ENCODE results near the gene ASPG.

Gene ASPG

DNA sequence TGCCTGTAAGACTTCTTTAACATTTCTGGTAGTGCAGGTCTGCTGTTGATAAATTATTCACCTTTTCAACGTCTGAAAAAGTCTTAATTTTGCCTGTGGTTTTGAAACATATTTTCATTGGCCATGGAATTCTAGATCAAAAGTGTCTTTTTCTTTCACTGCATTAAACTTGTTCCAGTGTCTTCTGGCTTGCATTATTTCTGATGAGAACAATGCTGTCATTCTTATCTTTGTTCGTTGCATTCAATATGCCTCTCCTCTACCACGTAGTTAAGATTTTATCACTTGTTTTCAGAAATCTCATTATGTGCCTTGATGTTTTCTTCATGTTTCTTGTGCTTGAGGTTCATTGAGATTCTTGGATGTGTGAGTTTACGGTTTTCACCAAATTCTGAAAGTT is 39.5 kb downstream of the ASPG start:
- Histone ChIP-seq H3K27ac (ENCODE audit: extremely low read depth, low read depth, low read length) (no peak overlapping the region), H3K9me3 (ENCODE audit: control insufficient read depth, insufficient read depth, low read depth, low read length) (no peaks in the 10 kb centered on the region), H3K4me1 (ENCODE audit: control insufficient read depth, insufficient read depth, low read length) (no peaks in the 10 kb centered on the region), H3K4me3 (ENCODE audit: low read depth, low read length) (no peak overlapping the region), H3K36me3 (ENCODE audit: control insufficient read depth in 2 of 2, insufficient read depth in 1 of 2, low read length in 2 of 2) (no peaks in the 10 kb centered on the region)
- CTCF ChIA-PET, result no interaction called here
- POLR2A ChIA-PET, result no interaction called here
- TF ChIP-seq ZNF157 (tag by site-specific recombination; IDR thresholded peaks at IDR 0.05) (no peak), ZNF433 (tag by site-specific recombination; IDR thresholded peaks at IDR 0.05; ENCODE audit: low read depth) (no peak), ZNF610 (tag by site-specific recombination; IDR thresholded peaks at IDR 0.05; ENCODE audit: borderline replicate concordance) (no peak), ZBTB20 (tag by site-specific recombination; IDR thresholded peaks at IDR 0.05) (no peak), ZNF426 (tag by site-specific recombination; IDR thresholded peaks at IDR 0.05) (no peak), ZNF404 (tag by site-specific recombination; IDR thresholded peaks at IDR 0.05) (no peak), MZF1 (tag by site-specific recombination; IDR thresholded peaks at IDR 0.05; ENCODE audit: borderline replicate concordance) (no peak), ZNF140 (tag by site-specific recombination; IDR thresholded peaks at IDR 0.05) (no peak), ZNF558 (tag by site-specific recombination; IDR thresholded peaks at IDR 0.05) (no peak), ZNF391 (tag by site-specific recombination; IDR thresholded peaks at IDR 0.05; ENCODE audit: borderline replicate concordance, low read depth) (no peak), ZNF777 (tag by site-specific recombination; IDR thresholded peaks at IDR 0.05; ENCODE audit: borderline replicate concordance) (no peak)
- TF ChIP-seq, protein P1, sequence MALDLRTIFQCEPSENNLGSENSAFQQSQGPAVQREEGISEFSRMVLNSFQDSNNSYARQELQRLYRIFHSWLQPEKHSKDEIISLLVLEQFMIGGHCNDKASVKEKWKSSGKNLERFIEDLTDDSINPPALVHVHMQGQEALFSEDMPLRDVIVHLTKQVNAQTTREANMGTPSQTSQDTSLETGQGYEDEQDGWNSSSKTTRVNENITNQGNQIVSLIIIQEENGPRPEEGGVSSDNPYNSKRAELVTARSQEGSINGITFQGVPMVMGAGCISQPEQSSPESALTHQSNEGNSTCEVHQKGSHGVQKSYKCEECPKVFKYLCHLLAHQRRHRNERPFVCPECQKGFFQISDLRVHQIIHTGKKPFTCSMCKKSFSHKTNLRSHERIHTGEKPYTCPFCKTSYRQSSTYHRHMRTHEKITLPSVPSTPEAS (tag by site-specific recombination; IDR thresholded peaks at IDR 0.05), result no peak

DNA sequence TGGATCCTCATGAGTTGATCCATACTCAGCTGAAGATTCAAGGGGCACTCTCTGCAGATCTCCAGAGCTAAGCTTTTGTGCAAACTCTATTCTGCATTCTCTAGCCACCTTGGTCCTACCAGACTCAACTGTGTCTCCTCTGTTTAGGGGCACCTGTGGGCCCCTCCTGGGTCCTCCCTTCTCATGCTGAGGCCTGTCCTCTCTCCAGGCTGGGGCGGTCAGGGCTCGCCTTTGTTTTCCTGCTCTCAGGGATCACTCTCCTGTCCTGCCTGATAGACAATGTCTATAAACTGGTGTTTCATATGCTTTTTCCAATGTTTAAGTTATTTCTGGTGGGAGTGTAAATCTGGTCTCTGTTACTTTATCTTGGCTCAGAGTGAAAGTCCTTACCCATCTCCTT is 41.3 kb downstream of the ASPG start:
- Histone ChIP-seq H3K36me3 (ENCODE audit: control insufficient read depth in 2 of 2, insufficient read depth in 1 of 2, low read length in 2 of 2) (no peaks in the 10 kb centered on the region), H3K27ac (ENCODE audit: extremely low read depth, low read depth, low read length) (no peak overlapping the region), H3K4me3 (ENCODE audit: low read depth, low read length) (no peak overlapping the region), H3K9me3 (ENCODE audit: control insufficient read depth, insufficient read depth, low read depth, low read length) (no peaks in the 10 kb centered on the region), H3K4me1 (ENCODE audit: control insufficient read depth, insufficient read depth, low read length) (no peaks in the 10 kb centered on the region)
- CTCF ChIA-PET, result no interaction called here
- TF ChIP-seq KLF1 (tag by site-specific recombination; IDR thresholded peaks at IDR 0.05), result no peak
- no peak for TF ChIP-seq ZNF302 (tag by site-specific recombination; IDR thresholded peaks at IDR 0.05; ENCODE audit: low read depth)
- TF ChIP-seq KLF9 (tag by site-specific recombination; IDR thresholded peaks at IDR 0.05; ENCODE audit: low read depth), result no peak
- TF ChIP-seq ZNF792 (tag by site-specific recombination; IDR thresholded peaks at IDR 0.05), result no peak
- TF ChIP-seq ZBTB20 (tag by site-specific recombination; IDR thresholded peaks at IDR 0.05), result no peak
- no peak for TF ChIP-seq ZNF747 (tag by site-specific recombination; IDR thresholded peaks at IDR 0.05)
- TF ChIP-seq ZNF114 (tag by site-specific recombination; IDR thresholded peaks at IDR 0.05), result no peak
- no peak for TF ChIP-seq TRIM28 (IDR thresholded peaks at IDR 0.05; ENCODE audit: borderline replicate concordance, low read length)
- TF ChIP-seq ZNF174 (tag by site-specific recombination; IDR thresholded peaks at IDR 0.05), result no peak
- TF ChIP-seq ZNF571 (tag by site-specific recombination; IDR thresholded peaks at IDR 0.05), result no peak
- TF ChIP-seq GLIS1 (tag by site-specific recombination; IDR thresholded peaks at IDR 0.05), result no peak
- TF ChIP-seq TCF7L2 (IDR thresholded peaks at IDR 0.05; ENCODE audit: borderline replicate concordance, low read depth, low read length), result no peak
- TF ChIP-seq, protein P2, sequence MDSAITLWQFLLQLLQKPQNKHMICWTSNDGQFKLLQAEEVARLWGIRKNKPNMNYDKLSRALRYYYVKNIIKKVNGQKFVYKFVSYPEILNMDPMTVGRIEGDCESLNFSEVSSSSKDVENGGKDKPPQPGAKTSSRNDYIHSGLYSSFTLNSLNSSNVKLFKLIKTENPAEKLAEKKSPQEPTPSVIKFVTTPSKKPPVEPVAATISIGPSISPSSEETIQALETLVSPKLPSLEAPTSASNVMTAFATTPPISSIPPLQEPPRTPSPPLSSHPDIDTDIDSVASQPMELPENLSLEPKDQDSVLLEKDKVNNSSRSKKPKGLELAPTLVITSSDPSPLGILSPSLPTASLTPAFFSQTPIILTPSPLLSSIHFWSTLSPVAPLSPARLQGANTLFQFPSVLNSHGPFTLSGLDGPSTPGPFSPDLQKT (IDR thresholded peaks at IDR 0.05; ENCODE audit: borderline replicate concordance, low read depth, low read length), result no peak
- TF ChIP-seq ZNF266 (tag by site-specific recombination; IDR thresholded peaks at IDR 0.05; ENCODE audit: low read depth), result no peak
- TF ChIP-seq ZNF324 (tag by site-specific recombination; IDR thresholded peaks at IDR 0.05), result no peak
- TF ChIP-seq ZNF350 (tag by site-specific recombination; IDR thresholded peaks at IDR 0.05), result no peak
- TF ChIP-seq, protein P3, sequence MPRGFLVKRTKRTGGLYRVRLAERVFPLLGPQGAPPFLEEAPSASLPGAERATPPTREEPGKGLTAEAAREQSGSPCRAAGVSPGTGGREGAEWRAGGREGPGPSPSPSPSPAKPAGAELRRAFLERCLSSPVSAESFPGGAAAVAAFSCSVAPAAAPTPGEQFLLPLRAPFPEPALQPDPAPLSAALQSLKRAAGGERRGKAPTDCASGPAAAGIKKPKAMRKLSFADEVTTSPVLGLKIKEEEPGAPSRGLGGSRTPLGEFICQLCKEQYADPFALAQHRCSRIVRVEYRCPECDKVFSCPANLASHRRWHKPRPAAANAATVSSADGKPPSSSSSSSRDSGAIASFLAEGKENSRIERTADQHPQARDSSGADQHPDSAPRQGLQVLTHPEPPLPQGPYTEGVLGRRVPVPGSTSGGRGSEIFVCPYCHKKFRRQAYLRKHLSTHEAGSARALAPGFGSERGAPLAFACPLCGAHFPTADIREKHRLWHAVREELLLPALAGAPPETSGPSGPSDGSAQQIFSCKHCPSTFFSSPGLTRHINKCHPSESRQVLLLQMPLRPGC (tag by site-specific recombination; IDR thresholded peaks at IDR 0.05), result no peak
- no peak for TF ChIP-seq ZNF624 (tag by site-specific recombination; IDR thresholded peaks at IDR 0.05)
- TF ChIP-seq, protein P4, sequence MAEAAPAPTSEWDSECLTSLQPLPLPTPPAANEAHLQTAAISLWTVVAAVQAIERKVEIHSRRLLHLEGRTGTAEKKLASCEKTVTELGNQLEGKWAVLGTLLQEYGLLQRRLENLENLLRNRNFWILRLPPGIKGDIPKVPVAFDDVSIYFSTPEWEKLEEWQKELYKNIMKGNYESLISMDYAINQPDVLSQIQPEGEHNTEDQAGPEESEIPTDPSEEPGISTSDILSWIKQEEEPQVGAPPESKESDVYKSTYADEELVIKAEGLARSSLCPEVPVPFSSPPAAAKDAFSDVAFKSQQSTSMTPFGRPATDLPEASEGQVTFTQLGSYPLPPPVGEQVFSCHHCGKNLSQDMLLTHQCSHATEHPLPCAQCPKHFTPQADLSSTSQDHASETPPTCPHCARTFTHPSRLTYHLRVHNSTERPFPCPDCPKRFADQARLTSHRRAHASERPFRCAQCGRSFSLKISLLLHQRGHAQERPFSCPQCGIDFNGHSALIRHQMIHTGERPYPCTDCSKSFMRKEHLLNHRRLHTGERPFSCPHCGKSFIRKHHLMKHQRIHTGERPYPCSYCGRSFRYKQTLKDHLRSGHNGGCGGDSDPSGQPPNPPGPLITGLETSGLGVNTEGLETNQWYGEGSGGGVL (tag by site-specific recombination; IDR thresholded peaks at IDR 0.05), result no peak
- POLR2A ChIA-PET, result no interaction called here

Measured in HEK293 (cell line).